ENCODE results near the gene CARNS1.

Gene CARNS1

GRCh38 chr11:67376063-67376820, 39.2 kb upstream of the CARNS1 start:
- DNase-seq (ENCODE audit: low spot score): no peak

DNA sequence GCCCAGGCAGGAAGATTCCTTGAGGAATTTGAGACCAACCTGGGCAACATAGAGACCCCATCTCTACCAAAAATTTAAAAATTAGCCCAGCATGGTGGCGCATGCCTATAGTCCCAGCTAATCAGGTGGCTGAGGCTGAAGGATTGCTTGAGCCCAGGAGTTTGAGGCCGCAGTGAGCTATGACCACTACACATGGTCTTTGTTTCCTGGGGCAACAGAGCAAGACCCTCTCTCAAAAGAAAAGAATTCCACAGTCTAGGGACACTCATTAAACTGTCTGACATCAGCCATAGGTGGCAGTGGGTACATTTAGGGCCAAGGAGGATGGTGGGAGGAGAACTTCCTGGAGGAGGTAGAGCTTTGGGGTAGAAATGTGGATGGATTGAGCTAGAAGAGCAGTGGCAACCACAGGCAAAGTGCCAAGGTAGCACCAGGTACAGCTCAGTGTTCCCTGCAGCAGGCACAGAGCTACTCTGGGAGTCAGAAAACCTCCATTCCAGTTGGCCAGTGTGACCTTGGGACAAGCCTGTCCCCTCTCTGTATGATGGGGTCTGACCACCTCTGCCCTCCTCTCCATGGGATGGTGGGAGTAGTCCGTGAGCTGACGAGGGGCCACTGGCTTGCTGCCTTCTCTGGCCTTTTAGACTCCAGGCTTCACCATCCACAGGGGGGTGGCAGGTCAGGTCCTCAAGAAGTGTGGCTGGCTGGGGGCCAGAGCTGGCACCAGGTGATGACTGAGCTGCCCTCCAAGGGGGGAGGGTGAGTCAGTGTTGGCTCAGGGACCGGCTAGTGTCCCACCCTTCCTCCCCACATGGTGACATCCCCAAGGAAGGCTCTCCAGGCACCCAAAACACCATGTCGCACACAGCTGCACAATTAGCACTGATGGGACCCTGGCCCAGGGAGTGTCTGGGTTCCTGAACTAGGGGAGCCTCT, 38.3 kb upstream of the CARNS1 start:
- no peak for DNase-seq (ENCODE audit: low spot score)

DNA sequence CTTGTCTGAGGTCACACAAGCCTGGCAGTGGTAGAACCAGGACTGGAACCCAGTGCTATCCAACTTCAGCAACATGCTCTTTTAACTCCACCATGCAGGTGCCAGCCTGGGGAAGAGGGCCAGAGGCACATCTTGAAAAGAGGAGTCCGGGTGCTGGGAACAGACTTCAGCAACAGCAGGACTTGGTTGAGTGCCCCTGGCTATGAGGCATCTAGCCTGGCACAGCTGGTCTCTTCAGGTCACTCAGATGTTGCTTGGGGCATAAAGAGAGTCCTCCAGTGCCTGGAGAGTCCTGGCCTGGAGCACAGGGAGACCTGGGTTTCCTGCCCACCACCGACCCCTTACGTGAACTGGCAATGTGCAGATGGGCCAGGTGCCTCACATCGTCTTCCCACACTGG, 36.9 kb upstream of the CARNS1 start:
- no peak for DNase-seq (ENCODE audit: low spot score)

DNA sequence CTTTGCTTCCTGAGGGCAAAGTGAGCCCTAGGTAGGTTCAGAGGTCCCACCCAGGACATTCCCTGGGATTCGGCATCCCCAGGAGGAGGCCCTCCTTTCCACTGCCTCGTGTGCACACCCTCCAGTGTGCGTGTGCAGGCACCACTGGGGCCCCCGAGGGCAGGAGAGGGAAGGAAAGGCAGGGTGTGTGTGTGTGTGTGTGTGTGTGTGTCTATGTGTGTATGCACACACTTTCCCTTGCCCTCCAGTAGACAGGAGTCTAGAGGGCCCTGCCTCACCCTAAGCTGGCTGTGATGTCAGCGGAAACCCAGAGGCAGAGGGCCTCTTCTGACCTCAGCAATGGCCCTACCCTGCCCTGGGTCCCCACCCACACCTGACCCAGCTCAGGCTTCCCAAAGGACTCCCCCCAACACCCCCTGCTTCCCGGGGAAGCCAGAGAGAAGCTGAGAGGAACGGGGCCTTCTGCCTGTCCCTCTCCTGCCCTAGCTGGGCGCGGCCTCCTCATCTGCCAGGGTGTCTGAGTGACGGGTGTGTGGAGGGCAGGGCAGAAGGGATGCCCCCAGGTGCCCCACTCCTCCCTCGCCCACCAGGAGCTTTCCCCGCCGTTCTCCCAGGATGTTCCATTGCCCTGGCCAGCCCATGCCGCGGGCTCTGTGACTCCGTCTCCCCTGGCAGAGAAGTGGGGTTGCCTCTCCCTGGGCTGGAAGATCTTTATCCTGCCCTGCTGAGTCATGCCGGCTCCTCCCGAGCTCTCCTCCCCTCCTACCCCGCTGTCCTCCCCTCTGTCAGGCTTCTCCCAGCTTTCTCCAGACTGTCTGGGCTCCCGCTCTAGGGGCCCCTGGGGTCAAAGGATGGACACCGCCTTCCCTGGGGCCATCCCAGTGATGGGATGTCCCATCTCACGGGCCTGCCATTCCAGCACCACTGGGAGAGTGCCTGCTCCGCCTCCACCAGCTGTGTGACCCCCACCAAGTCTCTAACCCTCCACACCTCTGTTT, 36.1 kb upstream of the CARNS1 start:
- no peak for DNase-seq (ENCODE audit: low spot score)

DNA sequence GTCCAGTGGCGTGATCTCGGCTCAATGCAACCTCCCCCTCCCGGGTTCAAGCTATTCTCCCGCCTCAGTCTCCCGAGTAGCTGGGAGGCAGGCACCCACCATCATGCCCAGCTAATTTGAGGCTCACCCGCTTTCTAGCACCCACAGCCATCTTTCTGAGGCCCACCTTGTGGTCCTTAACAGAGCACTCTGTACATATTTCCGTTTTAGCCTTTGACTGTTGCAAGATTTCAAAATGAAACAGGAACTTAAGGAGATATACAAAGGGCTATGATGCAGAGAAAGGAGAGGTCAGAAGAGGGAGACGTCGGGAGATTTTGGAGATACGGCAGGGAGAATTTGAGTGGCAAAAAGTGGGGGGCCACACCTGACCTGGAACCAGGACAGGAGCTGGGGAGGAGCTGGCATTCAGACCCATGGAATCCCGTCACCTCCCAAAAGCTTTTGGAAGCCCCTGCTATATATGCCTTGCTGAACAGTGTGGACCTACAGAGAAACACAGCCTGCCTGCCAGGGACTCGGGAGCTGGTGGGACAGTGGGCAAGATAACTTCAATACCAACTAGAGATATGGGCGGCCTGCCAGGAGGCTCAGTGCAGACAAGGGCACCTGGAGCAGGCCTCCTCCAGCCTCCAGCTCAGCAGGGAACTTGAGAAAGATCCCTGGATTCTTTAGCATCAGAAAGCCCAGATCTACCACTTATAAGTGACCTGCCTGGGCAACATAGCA, 34.1 kb upstream of the CARNS1 start:
- DNase-seq (ENCODE audit: low spot score): no peak

DNA sequence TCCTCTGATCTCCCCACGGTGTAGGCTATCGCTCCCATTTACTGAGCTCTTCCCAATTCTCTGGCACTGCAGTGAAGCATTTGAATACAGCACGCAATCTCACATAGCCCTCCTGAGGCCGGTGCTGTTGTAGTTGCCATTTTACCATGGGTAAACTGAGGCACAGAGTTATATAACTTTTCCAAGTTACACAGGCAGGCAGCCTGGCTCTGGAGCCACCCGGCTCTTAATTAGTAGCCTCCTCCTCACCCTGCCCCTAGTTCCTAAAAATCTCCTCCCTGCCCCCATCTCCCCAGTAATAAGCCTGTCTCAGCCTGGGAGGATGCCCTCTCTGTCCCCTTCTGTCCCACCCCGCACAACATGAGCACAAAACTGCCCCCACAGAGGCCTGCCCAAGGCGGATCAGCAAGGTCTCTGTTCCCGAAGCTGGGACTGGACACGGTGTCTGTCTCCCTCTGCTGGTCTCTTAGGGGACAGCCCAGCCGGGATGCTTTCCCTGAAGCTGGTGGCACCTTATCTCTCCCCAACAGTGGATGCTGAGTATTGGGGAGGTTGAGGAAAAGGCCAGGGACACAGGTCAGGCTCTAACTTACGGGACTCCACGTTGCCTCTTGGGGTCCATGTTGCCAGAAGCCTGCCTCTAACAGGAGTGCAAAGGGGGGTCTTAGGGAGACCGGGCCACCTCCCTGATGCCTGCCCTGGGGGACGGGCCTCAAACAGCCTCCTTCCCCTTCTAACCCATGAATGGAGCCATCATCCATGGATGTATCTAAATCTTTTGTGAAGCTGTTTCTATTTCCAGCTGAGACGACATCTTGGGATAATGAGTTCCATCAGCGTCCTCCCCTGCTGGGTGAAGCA, 33.0 kb upstream of the CARNS1 start:
- DNase-seq (ENCODE audit: low spot score): peak; percentile 77

GRCh38 chr11:67384851-67385366, 30.6 kb upstream of the CARNS1 start:
- peak; percentile 34 for DNase-seq (ENCODE audit: low spot score)

GRCh38 chr11:67387069-67387468, 28.4 kb upstream of the CARNS1 start:
- no peak for DNase-seq (ENCODE audit: low spot score)

DNA sequence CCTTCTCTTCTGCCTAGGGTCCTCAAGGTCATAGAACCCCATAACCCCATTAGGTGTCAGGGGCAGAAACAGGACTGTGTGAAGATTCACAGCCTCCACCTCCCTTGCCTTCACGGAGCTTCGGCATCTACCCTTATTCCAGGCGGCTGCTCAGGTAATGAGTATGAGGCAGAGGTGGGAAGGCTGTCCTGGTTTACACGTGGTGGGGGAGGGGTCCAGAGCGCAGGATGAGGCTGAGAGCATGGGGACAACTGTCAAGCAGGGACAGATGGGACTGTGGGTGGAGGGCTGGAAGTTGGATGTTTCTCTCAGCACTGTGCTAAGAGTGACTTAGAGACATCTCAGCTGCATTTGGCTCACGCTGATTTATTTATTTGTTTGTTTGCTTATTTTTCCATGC, 28.0 kb upstream of the CARNS1 start:
- no peak for DNase-seq (ENCODE audit: low spot score)

GRCh38 chr11:67389477-67389876, 26.0 kb upstream of the CARNS1 start:
- peak; percentile 41 for DNase-seq (ENCODE audit: low spot score)

- DNase-seq (ENCODE audit: low spot score): no peak
Observed at GRCh38 chr11:67390947-67391303, 24.6 kb upstream of the CARNS1 start.

- DNase-seq (ENCODE audit: low spot score): peak; percentile 99
Observed at GRCh38 chr11:67391304-67392182, 23.9 kb upstream of the CARNS1 start, which contains the start of gene RAD9A. TSS of gene RAD9A (plus strand) at chr11:67391986. CDS start at chr11:67392045, 59 bp downstream.

DNA sequence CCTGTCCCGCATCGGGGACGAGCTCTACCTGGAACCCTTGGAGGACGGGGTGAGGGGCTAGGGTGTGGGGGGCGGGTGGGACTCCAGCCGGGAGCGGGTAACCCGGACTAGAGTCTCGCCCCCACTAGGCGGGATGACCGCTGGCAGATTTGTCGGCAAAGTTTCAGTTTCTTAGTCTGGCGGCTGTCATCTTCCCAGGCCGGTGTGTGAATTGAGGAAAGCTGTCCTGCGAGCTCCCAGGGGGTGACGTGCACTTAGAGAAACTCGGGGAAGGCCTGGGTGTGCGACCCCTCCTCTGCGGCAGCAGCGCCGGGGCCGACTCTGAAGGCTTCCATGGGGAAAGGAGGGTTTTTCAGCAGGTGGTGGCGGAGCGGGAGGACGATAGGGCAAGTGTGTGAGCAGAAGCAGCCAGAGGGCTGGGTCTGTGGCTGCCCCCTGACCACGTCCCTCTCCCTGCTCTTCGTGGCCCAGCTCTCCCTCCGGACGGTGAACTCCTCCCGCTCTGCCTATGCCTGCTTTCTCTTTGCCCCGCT, 23.2 kb upstream of the CARNS1 start:
- DNase-seq (ENCODE audit: low spot score): peak; percentile 49

DNA sequence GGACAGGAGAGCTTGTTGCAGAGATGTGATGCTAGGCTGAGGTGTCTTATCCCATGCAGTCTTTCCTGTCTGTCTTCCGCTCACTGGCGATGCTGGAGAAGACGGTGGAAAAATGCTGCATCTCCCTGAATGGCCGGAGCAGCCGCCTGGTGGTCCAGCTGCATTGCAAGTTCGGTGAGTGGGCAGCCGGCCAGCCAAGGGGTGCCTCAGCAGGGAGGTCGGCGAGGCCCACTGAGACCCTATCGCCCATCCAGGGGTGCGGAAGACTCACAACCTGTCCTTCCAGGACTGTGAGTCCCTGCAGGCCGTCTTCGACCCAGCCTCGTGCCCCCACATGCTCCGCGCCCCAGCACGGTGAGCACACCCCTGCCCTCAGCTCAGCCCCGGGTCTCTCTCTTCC, 22.0 kb upstream of the CARNS1 start:
- no peak for DNase-seq (ENCODE audit: low spot score)

DNA sequence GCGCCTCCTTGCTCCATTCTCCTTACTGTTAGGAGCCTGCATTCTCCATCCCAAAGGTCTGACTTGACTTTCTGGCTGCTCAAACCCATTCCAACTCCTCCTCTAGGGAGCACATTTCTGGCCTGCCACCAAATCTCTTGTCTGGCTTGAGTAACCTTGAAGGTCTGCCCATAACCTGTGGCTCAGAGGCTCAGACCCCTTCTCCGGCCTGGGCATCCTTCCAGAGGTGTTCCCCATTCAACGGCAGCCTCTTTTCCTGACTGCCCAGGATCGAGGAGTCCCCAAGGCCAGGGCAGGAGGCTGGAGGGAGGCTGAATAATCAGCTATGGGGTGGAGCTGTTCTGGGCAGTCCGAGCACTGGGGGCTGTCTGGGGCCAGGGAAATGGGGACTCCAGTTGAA, 21.5 kb upstream of the CARNS1 start:
- no peak for DNase-seq (ENCODE audit: low spot score)

- no peak for DNase-seq (ENCODE audit: low spot score)
Observed at GRCh38 chr11:67395555-67396258, 19.8 kb upstream of the CARNS1 start.

DNA sequence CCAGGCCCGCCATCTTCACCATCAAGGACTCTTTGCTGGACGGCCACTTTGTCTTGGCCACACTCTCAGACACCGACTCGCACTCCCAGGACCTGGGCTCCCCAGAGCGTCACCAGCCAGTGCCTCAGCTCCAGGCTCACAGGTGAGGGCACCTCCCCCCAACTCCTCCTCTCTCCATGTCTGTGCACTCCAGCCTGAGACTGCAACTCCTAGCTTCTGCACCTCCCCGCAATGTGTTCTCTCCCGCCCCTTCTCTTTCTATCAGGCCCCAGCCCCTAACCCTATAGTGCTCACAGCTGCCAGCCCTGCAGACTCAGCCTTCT, 19.3 kb upstream of the CARNS1 start:
- DNase-seq (ENCODE audit: low spot score): no peak
